GM21423 (cell line): Measurements from ENCODE around the gene SART3.
A peak's percentile ranks its signal among the peaks of the same experiment; 100 is the strongest.
"Not testable (repeated sequence)": the region's sequence is repeated elsewhere in the genome, so short reads cannot be mapped to it uniquely, and the experiment has no call there.

Experiments
- ATAC-seq: cut with Tn5 transposase; IDR thresholded peaks from one replicate; pipeline ENCODE4 v1.9.1; 2021; ENCODE audit warnings: mild to moderate bottlenecking, moderate library complexity; ENCODE audit not compliant: unreplicated experiment

The SART3 gene

DNA sequence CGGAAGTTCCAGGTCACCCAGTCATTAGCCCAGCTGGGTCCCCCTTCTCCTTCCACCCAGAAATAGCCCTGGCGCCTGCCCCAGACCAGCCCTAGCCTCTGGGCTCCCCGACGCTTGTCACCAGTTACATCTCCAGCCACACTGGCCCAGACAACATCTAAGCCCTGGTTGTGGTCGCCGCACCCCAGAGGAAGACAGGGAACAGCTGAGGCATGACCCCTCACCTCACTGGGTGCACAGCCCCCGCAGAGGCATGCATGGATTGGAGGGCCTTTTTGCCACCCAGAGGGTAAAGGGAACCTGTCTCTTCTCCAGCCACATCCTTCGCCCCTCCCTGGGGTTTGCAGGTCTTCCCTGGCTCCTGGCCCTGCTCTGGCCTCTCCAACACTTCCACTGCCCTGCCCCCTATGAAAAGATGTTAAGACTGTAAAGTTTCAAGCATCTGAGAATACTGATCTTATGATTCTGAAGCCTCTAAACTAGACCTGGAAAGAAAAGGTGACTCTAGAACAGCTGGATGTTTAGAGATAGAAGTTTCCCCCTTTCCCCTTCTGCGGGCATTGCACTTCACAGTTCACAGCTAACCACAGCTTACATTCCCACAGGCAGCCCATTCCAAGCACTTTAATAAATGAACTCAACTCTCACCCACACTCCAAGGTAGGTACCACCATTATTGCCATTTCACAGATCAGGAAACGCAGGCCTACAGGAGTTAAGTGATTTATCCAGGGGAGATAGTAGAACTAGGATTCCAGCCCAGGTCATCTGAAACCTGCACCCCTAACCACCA lies 22.2 kb upstream of the SART3 start:
- no peak for ATAC-seq

DNA sequence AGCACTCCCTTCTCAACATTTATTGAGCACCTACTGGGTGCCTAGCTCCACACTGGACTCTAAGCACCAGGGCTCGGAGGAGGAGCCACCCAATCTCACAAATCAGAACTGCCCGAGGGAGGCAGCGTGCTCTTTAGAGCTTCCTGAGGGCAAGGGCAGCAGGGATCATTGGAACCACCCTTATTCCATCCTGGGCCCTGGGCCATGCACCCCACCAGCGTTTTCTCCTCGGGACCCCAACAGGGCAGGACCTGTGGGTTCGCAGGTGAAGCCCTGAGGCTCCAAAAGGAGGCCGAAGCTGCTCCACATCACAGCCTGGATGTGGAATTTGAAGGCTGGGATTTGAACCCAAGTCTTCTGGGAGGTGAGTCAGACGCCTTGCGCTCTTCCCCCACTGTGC lies 21.5 kb upstream of the SART3 start:
- ATAC-seq = no peak

DNA sequence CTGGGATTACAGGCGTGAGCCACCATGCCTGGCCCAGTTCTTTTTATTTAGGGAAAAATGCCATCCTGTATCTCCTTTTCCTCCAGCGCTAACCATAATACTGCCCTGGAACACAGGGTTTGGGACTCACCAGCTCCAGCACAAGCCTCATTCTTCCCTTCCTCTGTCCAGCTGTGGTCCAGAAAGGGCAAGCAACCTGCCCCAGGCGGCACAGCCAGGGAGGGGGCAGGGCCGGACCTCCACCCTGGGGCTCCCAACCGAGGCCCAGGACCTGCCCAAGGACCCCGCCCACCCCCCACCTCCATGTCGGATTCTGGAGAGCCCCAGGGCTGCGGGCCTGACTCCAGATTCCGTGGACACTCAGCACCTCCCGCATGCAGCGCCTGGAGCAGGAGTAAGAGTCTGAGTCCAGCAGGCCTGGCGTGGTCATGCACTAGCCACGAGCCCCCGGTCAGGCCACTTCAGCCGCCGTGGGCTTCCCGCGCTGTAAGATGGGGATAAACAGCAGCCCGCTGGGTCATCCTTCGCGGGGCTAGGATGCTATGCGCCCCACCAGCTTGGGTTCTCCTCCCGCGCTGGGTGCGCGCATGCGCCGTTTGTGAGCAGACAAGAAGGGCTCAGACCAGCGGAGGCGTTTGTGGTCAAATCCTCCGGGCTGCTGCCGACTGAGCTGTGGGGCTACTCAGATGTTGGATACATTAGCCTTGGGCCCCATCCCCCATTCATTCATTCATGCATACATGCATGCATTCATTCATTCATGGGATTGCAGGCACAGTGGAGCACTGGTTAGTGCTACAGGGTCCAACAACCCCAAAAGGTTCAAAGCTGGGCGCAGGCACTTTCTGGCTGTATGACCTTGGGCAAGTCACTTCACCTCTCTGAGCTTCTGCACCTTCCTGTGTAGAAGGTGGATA lies 20.6 kb upstream of the SART3 start:
- no peak for ATAC-seq

DNA sequence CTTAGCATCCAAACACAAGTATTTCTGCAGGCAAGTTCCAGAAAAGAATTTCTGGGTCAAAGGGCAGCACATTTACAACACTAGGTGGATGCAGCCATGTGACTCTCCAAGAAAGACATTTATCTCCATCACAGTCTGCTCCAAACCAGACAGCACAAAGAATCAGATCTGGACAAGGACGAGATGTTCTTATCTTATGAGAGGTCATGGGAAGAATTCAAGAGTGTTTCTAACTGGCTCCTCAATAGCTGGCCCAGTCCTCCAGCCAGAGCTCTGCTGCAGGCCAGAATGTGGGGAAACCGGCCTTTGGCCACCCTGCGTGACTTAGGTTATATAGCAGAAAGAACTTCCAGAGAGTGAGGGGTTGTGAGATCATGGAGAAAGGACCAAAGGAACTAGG lies 19.6 kb upstream of the SART3 start:
- no peak for ATAC-seq

DNA sequence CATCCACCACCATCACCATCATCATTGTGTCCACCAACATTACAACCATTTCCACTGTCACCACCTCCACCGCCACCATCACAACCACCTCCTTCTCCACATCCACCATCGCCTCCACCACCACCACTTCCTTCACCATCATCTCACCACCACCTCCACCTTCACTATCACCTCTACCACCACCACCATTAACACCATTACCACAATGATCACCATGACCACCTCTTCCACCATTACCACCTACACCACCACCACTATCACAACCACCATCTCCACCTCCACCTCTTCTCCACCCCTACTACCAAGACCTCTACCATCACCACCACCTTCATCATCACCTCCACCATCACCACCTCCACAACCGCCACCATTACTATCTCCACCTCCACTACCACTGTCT lies 17.8 kb upstream of the SART3 start:
- no peak for ATAC-seq

DNA sequence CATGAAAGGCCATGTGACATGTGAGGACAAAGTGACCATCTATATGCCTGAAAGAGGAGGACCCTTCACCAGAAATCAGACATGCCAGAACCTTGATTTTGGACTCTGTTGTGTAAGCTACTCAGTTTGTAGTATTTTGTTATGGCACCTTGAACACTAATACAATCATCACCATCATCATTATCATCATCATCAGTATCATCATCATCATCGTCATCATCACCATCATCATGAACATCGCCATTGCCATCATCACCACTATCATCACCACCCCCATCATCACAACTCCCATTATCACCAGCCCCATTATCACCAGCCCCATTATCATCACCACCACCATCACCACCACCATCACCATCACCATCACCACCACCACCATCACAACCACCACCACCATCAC lies 17.3 kb upstream of the SART3 start:
- no peak for ATAC-seq

DNA sequence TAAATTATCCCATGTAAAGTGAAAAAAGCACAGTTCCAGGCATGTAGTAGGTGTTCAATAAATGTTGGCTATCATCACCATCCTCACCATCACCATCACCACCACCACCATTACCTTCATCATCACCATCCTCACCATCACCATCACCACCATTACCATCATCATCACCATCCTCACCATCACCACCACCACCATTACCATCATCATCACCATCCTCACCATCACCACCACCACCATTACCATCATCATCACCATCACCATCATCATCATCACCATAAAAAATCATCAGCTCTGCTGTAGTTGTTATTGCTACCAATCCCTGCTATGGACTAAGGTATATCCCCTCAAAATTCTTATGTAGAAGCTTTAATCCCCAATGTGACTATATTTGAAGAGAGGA lies 16.5 kb upstream of the SART3 start:
- ATAC-seq = no peak

DNA sequence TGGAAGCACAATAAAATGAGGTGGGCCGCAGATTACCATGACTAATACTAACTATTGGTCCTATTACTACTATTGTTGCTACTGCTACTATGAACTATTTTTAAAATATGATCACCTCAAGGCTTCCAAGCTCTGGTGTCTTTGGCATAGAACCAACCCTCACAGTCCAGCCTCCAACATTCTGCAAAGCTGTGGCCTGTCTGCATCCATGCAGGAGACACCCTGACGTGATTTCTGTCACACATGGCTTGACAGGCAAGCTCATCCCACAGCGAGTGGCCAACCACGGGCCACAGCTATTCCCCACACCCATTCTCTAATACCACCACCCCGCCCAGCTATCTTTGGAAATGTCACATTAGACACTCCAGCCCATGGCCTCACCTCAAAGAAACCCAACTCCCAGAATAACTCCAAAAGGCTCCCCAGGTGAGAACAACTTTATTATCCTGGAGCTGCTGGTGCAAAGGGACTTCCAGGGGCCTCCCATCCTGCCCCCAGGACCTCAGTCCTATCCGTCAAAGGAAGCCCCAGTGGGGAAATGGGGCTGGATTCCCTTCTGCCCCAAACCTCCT lies 15.8 kb upstream of the SART3 start:
- no peak for ATAC-seq

DNA sequence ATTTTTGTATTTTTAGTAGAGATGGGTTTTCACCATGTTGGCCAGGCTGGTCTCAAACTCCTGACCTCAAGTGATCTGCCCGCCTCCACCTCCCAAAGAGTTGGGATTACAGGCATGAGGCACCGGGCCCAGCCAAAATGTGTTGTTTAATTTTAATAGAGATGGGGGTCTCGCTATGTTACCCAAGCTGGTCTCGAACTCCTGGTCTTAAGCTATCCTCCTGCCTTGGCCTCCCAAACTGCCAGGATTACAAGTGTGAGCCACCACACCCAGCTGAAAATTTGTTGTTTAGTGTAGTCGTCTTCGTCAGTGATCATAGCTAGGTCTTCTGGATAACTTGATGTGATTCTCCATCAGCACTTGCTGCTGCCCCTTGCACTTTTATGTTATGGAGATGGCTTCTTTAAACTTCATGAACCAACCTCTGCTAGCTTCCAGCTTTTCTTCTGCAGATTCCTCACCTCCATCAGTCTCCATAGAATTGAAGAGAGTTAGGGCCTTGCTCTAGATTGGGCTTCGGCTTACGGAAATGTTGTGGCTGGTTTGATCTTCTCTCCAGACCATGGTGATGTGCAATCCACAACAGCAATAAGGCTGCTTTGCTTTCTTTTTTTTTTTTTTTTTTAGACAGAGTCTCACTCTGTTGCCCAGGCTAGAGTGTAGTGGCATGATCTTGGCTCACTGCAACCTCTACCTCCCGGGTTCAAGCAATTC lies 14.4 kb upstream of the SART3 start:
- no peak for ATAC-seq

DNA sequence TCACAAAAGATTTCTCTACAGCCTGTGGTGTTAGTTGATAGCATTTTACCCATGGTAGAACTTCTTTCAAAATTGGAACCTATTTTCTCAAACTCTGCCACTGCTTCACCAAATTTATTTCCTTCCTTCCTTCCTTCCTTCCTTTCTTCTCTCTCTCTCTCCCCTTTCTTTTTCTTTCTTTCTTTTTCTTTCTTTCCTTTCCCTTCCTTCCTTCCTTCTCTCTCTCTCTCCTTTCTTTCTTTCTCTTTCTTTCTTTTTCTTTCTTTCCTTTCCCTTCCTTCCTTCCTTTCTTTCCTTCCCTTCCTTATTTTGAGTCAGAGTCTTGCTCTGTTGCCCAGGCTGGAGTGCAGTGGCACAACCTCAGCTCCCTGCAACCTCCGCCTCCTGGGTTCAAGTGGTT lies 13.3 kb upstream of the SART3 start:
- not testable (repeated sequence) for ATAC-seq

DNA sequence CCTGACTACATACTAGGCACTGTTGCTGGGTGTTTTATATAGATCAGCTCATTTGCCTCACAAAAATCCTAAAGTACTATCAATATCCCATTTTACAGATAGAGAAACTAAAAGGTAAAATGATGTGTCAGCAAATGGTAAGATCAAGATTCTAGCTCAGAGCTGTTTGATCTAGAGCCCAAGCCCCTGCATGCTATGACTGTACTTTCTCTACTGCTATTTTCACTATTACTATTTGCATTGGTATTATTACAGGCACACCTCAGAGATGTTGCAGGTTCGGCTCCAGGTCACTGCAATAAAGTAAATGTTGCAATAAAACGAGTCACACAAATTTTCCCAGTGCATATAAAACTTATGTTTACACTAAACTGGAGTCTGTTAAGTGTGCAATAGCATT lies 12.3 kb upstream of the SART3 start:
- no peak for ATAC-seq

DNA sequence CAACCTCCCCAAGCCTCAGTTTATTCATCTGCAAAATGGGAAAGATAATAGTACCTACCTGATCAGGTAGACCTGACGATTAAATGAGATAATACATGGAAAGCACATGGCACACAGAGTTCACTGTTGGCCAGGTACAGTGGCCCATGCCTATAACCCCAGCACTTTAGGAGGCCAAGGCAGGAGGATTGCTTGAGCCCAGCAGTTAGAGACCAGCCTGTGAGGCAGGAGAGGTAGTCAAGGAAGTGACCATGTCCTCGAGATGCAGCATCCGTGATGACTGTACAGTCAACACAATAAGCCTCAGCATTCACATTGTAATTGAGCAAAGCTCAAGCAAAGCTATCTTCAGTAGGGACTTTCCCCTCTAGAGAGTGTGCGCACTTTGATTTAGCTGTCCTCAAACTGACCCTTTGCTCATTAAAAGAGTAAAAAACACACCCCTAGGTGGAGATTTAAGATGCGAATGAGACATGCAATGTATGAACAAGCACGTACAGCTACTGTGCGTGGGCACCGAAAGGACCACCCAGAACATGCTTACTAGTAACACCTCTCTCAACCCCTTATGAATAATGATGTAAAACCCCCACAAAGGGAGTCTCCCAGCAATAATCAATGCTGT lies 11.3 kb upstream of the SART3 start:
- no peak for ATAC-seq

DNA sequence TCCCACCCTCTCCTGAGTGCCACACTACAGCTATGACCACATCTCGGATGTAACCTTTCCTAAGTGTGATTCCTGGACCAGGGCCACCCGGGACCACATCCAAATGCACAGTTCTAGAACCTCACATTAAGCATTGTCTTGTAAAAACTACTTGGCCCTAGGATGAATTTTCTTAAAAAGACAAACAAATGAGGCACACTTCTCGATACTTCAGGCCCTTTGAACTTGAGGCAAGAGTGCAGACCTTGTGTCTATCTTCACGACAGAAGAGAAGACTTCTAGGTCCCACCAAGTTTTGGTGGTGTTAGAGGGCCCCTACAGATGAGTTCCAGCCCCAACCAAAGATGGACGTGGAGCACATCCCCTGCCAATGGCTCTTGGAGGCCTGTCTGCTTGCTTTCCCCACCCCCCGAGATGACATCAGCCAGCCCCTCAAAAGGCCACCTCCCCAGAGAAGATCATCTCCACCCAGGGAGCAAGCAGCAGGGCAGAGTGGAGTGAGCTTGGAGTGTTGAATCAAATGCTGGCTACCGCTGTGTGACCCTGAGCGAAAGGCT lies 10.7 kb upstream of the SART3 start:
- no peak for ATAC-seq

DNA sequence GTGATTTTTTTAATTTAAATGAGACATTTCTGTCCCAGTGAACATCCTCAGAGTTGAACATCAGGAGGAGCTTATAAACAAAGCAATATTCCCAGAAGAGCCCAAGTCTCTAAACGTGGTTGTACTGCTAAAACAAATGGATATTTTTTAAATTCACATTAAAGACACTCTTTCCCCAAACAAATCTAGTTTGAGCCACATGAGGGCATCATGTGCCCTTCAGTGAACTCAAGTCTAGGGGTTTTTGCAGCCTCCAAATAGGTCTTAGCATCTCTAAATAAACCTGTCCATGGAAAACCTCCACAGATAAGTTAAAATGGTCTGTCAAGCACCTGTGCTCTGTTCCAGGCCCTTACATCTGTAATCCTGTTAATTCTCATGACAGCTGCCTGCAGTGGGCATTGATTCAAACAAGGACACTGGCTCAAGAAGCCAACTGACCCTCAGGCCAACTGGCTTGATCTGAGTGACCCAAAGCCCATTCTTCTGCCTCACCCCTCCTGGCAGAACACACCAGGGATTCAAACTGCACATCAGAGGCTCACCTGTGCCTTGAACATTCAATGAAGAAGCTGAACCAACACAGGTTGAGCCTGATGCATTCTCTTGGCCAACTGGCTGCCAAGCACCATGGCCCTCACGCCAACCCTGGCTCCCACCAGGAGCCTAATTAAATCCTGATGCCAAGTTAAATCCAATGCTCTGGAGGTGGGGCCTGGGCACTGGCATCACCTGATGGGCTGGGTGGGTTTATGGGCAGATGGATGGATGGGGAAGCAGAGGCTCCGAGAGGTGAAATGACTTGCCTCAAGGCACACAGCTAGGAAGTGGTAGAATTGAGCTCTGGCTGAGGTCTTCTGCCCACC lies 10.0 kb upstream of the SART3 start:
- ATAC-seq = no peak

DNA sequence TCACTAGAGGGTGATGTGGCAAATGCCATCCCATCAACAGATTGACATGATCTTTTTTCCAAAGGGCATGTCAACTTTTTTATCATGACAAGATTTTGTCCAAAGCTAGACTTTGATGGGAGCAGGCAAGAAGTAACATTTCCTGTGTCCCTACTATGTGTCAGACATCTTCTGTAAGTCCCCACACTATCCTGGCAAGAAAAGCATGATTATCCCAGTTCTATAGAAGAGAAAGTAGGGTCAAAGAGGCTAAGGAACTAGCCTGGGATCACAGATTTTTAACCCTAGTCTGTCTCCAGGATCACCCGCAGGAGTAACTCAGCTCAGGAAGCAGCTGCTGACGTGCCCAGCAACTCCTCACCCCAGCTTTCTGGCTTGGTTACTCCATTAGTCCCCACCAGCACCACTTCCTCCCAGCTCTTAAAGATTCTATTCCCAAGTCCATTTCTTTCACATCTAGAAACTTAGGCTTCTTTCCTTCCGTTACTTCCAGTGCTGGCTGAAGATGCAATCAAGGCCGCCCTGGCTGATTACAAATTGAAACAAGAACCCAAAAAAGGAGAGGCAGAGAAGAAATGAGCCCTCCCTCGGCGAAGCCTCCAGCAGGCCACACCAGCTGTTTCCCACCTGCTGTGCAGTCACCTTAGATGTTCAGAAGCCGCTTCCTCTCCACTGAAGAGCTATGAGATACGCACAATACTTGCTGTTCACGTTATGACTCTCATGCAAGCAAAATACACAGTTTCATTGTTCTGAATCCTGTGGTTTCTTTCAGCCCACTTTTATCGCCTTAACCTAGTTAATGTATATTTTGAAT lies 7.6 kb upstream of the SART3 start:
- ATAC-seq = peak; percentile 77

DNA sequence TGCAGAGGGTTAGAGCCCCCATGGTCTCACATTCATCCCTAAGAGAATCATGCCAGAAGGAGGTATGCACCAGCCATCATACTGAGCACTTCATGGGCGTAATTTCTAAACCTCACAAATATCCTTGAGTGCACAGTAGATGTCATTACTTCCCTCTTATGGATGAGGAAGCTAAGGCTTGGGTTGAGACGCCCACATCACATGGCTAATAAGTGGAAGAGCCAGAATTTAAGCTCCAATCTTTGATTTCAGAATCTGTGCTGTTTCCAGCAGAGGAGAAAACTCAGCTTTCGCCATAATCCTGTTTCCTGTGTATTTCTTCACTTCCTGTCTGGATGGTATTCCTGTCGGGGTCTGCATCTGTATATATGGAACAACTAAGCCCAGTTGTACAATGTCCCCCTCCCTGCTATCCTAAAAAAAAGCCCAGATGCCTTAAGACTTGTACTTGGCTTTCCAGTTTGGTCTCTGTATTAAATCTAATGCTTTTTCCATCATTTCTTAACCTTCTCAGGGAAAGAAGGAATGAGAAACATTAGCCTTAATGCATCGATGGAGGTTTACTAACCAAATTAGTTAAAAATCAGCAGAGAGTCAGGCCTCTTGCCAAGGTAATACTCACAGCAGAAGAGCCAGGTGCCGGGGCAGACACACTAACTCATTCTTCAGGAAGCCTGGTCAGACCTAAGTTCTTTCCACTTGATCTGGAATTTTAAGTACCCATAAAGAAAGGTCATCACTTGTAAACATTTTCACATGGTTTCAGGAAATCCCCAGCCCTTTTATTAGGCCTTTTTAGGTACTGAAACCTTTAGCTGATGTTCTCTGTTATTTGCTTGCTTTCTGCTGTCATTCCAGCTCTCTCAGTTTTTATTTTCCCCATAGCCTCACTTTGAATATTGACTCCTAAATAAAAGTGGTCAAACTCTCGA lies 6.7 kb upstream of the SART3 start:
- no peak for ATAC-seq

DNA sequence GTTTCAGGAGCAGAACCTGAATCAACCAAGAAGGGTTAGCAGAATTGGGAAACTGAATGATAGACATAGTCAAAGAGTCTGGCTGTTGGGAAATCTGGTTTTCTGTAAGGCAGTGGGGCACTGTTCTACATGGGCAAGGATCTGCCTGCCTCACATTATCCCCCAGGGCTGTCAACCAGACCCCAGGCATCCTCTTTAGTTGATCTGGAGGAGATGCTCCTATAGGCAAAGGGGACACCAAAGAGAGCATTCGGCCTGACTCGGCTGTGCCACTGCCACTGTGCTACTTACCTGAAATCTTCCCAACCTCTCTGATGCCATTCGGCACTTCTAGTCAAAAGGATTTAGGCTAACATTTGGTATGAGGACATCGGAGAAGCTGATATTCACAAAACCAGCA lies 5.5 kb upstream of the SART3 start:
- no peak for ATAC-seq

DNA sequence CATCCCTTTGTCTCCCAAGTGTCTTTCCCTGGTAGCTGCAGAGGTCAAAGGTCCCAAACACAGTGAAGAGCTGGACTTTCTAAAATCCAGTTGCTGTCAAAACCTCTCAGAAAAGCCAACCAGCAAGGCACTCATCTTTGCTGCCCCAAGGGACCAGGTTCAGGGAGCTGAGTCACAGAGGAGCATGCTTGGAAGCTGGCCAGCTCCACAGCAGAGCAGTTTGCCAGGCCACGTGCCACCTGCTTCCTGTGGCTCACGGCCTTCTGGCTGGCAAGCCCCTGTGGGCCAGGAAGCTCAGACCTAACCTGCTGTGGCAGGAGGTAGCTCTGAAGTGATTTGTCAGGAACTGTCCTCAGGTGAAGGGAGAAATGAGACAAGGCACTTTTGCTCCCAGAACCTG lies 5.0 kb upstream of the SART3 start:
- ATAC-seq = no peak
